HCT116 (cell line): ENCODE data around the gene DNAH10.

Source experiments
- ELF1 ChIP-seq: IDR thresholded peaks from 2 replicates; pipeline ENCODE4 v1.6.1; 2012; ENCODE audit warnings: low read depth, borderline replicate concordance
- EZH2 ChIP-seq: fragments of 200-600 bp; sonication (generic); IDR thresholded peaks from 2 replicates; pipeline ENCODE4 v1.6.1; 2017; ENCODE audit warnings: antibody characterized with exemption, mixed run types
- JUND ChIP-seq: IDR thresholded peaks from 2 replicates; pipeline ENCODE4 v1.6.1; 2012
- POLR2A ChIP-seq: IDR thresholded peaks from 2 replicates; pipeline ENCODE4 v1.7.0; 2011; ENCODE audit warnings: borderline replicate concordance; ENCODE audit not compliant: insufficient read depth, insufficient read length; ENCODE audit errors: extremely low read depth
- TF ChIP-seq, protein P1 (sequence below), 3 experiments: fragments of 200-600 bp in 1 of 3; sonication (generic) in 1 of 3; IDR thresholded peaks in 2 of 3; conservative IDR thresholded peaks in 1 of 3; 2 replicates each; pipeline ENCODE4 v1.5.1; 2012 to 2017; ENCODE audit warnings: low read depth in 2 of 3, low read length in 2 of 3, antibody characterized with exemption in 1 of 3, borderline replicate concordance in 1 of 3, control low read depth in 1 of 3, mild to moderate bottlenecking in 1 of 3, mixed read lengths in 1 of 3, mixed run types in 1 of 3, moderate library complexity in 1 of 3; ENCODE audit not compliant: insufficient read depth in 1 of 3

DNA sequence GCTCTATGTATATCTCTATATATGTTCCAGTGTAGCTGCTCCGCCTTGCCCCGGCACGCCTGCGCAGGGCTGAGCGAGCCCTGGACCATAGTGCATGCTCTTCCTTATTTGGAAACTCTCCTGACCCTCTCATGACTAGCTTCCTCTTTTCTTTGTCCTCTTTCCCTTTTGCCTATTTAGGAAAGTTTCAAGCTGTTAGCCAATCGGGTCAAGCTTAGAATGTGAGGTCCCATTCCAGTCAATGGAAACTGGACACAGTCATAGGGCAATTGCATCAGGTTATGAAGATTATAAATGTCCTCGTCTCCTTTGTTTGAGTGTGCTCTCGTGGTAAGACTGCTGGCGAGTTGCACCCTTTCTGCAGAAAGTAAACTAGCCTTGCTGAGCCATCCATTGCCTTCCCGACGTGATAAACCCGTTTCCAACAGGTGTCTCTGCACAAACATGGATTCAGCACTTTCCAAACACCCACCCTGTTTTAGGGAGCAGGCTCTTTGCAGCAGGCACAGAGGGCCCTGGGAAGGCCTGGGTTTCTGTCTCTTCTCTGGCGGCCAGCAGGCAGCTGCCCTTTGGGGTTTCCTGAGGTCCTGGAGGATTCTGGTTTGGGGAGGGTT, 179.6 kb downstream of the DNAH10 start:
- TF ChIP-seq EZH2 (no peak), POLR2A (no peak), ELF1 (no peak), JUND (no peak)
- TF ChIP-seq, protein P1, sequence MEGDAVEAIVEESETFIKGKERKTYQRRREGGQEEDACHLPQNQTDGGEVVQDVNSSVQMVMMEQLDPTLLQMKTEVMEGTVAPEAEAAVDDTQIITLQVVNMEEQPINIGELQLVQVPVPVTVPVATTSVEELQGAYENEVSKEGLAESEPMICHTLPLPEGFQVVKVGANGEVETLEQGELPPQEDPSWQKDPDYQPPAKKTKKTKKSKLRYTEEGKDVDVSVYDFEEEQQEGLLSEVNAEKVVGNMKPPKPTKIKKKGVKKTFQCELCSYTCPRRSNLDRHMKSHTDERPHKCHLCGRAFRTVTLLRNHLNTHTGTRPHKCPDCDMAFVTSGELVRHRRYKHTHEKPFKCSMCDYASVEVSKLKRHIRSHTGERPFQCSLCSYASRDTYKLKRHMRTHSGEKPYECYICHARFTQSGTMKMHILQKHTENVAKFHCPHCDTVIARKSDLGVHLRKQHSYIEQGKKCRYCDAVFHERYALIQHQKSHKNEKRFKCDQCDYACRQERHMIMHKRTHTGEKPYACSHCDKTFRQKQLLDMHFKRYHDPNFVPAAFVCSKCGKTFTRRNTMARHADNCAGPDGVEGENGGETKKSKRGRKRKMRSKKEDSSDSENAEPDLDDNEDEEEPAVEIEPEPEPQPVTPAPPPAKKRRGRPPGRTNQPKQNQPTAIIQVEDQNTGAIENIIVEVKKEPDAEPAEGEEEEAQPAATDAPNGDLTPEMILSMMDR (IDR thresholded peaks at IDR 0.05 in 2 of 3, conservative IDR thresholded peaks at IDR 0.05 in 1 of 3; ENCODE audit: borderline replicate concordance in 1 of 3, insufficient read depth in 1 of 3, low read depth in 2 of 3, low read length in 2 of 3) = no peak
